Sigmoid colon (tissue), 4 donors: ENCODE results near the gene WDTC1.

Experiments used
- CTCF ChIP-seq, 4 experiments: fragments of 450-650 bp in 3 of 4; fragments of 200-600 bp in 1 of 4; IDR thresholded peaks; one replicate each; pipeline ENCODE4 v1.5.1; 2016 to 2019; ENCODE audit warnings: antibody characterized with exemption in 4 of 4, mild to moderate bottlenecking in 3 of 4, moderate library complexity in 2 of 4
- POLR2A ChIP-seq, 2 donors: fragments of 450-650 bp; IDR thresholded peaks; one replicate each; pipeline ENCODE4 v1.6.1; 2016; ENCODE audit warnings: antibody characterized with exemption in 2 of 2, mild to moderate bottlenecking in 2 of 2, moderate library complexity in 2 of 2
- POLR2AphosphoS5 ChIP-seq, 4 donors: sonication (generic); formaldehyde crosslinking; IDR thresholded peaks; one replicate each; pipeline ENCODE4 v1.6.1; 2017; ENCODE audit warnings: antibody characterized with exemption in 4 of 4

GRCh38 chr1:27233667-27234048 lies 774 bp upstream of the WDTC1 start:
- TF ChIP-seq CTCF (IDR thresholded peaks at IDR 0.05): no peak
- TF ChIP-seq POLR2A (IDR thresholded peaks at IDR 0.05): no peak
- TF ChIP-seq POLR2AphosphoS5 (IDR thresholded peaks at IDR 0.05): no peak
